Measurements from ENCODE around the gene GAL3ST2.

- no peak for TF ChIP-seq EZH2 (IDR thresholded peaks at IDR 0.05; ENCODE audit: insufficient read depth, poor library complexity, severe bottlenecking)
- no peak for TF ChIP-seq EZH2phosphoT487 (IDR thresholded peaks at IDR 0.05; ENCODE audit: insufficient read depth, low read depth)
These were observed 23.0 kb downstream of the GAL3ST2 start for GRCh38 chr2:241799522-241800197.

Measured in GM23248 (cell line).